Stimulated activated CD4-positive, alpha-beta T cell treated with anti-CD3 and anti-CD28 coated beads, Interleukin-2, amount 100 ng/mL, for 24 hours (primary cell): Measurements from ENCODE around the gene SNRNP48.

Source experiments
- DNase-seq, 2 donors: peaks; one replicate each; pipeline ENCODE4 v3.0.0-alpha.2; 2020

SNRNP48 gene

DNA sequence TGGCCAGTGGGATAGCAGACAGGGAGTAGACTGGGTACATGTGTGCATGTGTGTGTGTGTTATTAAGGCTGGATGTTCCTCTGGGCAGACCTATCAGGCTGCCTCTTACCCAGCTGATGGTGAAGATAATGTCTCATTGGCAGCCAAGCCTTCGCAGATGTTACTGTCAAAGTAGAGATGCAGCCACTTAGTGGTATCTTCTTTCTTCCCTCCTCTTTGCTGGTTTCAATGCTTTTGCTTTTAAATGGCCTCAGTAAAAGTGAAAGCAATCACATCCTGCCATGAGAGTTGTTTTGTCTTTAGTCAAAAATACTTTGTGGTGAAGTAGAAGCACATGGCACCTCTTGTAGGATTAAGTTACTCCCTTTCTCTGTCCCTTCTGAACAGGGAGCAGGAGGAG, 57.5 kb downstream of the SNRNP48 start:
- DNase-seq, result no peak

DNA sequence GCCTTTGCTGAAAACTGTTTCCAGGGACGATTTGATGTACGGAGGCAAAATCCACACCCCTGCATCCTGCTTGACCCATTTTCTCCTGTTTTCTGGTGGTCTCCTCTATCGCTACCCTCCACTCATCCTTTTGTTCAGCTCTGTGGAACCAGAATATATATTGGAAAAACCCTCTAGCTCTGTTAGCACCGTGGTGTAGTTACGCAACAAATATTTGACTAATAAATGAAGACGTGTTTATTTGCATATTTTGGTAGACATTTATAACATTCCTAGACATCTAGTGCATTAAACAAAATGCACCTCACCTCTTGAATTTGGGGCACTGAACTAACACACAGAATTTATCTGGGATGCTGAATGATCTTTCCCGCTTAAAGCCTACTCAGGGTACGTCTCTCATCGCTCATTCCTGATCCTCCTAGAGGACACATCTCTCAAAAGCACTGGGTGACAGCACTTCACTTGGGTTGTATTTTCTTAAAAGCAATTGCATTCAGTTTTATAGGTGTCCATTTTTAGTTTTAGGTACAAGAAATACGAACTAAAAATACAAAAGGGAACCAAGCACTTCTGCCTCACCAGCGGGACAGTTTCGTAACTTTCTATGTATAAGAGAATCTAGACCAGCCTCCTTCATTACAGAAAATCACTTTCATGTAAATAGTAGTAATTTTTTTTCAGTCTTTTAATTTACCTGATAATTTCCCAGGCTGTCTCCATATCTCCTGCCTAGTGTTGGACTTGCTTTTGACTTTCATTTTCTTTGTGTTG, 59.2 kb downstream of the SNRNP48 start:
- no peak for DNase-seq

DNA sequence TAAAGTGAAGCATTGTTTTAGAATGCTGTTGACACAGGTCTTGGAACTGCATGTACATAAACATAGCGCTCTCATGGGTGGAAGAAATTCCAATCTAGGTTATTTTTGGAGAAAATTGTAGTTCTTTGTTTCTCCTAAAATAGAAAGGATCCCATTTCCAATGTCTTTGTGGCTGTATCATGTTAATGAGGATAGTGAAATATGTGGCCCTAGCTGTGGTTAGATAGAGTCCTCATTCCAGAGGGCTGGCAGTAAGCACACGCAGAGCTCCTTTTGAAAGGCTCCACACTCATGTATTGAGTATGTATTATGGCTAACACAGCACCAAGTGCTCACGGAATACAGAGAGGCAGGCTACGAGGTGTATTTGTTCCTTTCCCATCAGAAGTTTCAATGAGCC, 60.9 kb downstream of the SNRNP48 start:
- DNase-seq, result no peak

DNA sequence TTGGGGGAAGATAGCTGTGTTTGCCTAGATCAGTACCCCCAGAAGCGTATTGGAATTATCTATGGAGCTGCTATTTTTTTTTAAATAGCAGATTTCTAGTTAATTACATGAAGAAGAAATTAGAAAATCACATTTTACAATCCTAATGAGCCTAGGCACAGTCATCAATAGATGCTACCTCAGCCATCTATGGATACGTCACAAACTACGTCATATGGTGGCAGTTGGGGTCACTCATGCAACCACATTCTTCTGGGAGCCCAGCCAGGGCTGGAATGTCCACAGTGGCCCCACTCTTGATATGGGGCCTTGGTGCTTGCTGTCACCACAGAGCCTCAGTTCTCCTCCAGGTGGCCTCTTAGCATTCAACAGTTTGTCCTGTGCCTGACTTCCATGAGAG, 63.0 kb downstream of the SNRNP48 start:
- DNase-seq, result no peak

DNA sequence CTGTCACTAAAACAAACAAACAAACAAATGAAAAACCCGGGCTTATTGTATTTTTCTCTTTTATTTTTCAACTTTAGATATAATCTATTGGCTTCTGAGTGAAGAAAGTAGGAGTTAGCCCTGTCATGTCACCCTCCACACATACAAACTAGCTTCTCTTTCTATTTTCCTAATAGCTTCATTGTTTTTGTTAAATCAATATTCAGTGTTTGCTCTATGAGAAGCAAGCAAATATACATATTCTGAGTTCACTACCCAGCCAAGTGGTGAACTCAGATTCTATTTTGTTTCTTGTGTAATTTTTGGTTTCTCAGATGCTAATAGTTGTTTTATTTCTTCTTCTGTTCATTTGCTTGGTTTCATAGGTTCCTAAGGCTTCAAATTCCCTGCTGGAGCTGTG, 66.4 kb downstream of the SNRNP48 start:
- DNase-seq, result no peak

DNA sequence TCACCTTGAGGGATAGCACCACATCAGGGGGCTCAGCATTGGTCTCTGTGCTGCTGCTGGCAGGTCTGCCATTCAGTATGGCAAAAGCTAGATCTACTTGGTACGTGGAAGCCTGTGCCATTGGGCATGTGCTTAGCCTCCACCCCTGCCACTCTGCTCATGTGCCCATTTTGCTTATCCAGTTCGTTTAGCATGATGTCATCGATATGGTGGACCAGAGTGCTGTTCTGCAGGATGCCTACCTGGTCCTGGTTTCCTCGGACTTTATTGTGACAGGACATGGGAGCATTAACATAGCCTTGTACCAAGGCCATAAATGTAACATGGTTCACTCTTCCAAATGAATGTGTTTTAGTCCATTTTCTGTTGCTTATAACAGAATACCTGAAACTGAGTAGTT, 68.5 kb downstream of the SNRNP48 start:
- DNase-seq, result no peak

DNA sequence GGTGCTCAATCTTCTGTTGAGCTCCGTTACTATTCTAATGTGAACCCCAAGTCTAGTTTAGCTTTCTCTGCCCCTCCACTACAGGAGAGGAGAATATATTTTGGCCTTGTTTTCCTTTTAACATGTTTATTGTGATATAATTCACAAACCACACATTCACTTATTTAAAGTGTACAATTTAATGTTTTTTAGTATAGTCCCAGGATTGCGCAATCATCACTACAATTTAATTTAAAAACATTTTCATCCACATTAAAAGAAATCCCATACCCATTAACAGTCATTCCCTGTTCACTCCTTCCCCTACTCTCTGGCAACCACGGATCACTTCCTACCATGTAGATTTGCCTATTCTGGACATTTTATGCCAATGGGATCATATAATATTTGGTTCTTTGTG, 71.4 kb downstream of the SNRNP48 start:
- no peak for DNase-seq
